Stimulated activated CD4-positive, alpha-beta T cell treated with anti-CD3 and anti-CD28 coated beads, Interleukin-12 subunit alpha, Interleukin-12 subunit beta, amount 100 ng/mL, for 24 hours (primary cell): ENCODE data around the gene SPDYE1.
A peak's percentile ranks its signal among the peaks of the same experiment; 100 is the strongest.
"Not testable (repeated sequence)": the region's sequence is repeated elsewhere in the genome, so short reads cannot be mapped to it uniquely, and the experiment has no call there.

Experiments
- DNase-seq, 2 experiments: peaks; one replicate each; pipeline ENCODE4 v3.0.0-alpha.2; 2020; ENCODE audit warnings: low read depth in 2 of 2

SPDYE1 gene

GRCh38 chr7:43992896-43993295, 4.8 kb upstream of the SPDYE1 start:
- not testable (repeated sequence) for DNase-seq

DNA sequence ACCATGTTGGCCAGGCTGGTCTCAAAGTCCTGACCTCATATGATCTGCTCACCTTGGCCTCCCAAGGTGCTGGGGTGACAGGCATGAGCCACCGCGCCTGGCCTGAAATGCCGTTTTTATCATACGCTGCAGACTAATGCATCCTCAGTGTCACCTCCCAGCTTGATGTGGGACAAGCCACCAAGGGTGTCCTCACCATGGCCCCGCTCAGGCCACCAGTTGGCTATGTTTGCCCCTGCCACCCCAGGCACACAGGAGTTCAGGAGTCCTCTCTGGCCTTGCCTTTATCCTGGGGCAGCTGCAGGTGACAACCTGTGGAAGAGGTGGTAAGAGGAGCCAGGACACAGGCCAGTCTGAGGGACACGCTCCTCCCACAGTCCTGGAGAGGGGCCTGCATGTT, 3.0 kb upstream of the SPDYE1 start:
- DNase-seq: not testable (repeated sequence)

- DNase-seq: not testable (repeated sequence)
These were observed 14.4 kb downstream of the SPDYE1 start for GRCh38 chr7:44012081-44012480.

DNA sequence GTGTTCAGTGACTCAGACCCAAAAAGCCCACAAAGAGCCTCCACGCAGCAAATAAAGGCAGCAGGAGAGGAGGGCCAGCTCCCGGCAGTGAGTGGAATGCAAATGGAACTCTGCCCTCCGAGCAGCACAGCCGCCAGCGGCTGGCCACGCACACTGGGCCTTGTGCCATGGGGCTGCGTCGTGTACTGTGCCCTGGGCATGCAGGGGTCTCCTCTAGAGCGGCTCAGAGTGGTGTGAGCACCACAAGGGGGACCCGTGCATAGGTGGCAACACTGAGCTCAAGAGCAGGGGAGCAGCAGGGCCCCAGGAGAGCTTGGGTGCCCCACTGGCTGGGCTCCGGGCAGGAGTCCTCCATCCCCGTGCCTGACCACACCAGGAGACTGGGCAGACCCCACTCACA, 17.4 kb downstream of the SPDYE1 start:
- DNase-seq: not testable (repeated sequence)

DNA sequence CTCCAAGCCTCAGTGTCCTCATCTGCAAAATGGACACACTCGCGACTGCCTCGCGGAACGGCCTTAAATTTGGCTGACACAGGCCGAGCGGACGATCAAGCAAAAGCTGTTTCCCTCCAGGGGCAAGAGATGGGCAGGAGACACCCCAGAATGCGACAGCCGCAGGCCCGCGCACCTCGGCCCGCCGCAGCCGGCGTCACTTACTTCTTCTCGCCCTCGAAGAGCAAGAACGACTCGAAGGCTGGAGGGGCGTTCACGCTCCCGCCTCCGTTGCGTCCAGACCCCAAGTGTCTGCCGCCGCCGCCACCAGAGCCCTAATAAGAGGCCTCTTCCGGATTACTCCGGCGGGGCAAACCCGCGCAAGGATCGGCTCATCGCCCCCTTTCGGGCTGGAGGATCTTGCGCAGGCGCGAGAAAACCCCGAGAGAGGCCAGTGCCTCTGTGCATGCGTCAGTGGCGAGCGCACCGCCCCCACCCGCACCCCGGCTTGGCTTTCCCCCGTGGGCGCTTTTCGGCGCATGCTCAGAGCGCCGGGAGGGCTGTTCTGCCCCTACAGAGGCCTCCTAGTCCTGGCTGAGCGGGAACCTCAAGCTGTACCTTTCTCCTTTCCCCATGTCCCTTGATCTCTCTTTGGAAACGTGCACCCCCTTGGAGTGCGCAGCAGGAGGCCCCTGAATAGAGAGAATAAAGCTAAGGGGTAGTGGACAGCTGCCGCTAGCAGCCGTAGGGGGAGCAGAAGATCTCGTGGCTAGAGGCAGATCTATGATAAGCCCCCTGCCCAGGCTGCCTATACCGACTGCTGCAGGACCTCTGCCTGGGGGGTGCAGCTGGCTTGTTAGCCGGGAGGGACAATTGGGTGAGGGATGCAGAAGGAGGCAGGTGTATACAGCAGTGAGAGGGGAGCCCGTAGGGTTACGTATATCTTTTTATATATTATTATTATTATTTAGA, 21.4 kb downstream of the SPDYE1 start:
- peak; percentile 98 to 99 for DNase-seq

DNA sequence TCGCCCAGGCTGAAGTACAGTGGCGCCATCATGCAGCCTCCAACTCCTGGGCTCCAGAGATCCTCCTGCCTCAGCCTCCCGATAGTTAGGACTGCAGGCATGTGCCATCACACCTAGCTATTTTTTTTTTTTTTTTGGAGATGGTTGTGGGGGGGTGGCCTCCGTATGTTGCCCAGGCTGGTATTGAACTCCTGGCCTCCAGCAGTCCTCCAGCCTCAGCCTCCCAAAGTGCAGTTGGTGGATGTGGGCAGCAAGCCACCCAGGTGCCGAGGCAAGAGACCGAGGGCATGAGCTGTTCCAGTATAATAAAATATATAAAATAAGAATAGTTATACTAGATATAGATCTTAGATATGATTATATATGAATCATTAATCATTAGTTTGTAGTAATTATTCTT, 22.1 kb downstream of the SPDYE1 start:
- DNase-seq: not testable (repeated sequence)

GRCh38 chr7:44022069-44022468, 24.4 kb downstream of the SPDYE1 start:
- DNase-seq: not testable (repeated sequence)

DNA sequence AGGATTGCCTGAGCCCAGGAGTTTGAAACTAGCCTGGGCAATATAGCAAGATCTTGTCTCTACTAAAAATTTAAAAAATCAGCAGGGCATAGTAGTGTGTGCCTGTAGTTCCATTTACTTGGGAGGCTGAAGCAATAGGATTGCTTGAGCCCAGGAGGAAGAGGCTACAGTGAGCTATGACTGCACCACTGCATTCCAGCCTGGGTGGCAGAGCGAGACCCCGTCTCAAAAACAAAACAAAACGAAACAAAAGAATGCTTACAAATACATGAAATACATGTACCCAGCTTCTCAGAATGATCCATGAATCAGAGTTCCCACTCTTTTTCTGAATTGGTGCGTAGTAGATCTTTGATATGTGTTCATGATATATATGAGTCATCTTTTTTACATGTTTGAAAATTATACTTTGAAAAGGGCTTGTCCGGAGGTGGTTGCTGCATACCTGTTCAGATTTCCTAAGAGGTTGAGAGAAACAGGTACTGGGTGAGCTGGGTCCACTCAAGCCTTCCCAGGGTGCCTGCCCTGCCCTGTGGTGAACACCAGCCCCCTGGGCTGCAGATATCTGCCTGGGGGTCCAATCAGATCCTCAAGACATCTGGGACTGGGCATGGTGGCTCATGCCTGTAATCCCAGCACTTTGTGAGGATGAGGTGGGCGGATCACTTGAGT, 25.2 kb downstream of the SPDYE1 start:
- DNase-seq: not testable (repeated sequence)

DNA sequence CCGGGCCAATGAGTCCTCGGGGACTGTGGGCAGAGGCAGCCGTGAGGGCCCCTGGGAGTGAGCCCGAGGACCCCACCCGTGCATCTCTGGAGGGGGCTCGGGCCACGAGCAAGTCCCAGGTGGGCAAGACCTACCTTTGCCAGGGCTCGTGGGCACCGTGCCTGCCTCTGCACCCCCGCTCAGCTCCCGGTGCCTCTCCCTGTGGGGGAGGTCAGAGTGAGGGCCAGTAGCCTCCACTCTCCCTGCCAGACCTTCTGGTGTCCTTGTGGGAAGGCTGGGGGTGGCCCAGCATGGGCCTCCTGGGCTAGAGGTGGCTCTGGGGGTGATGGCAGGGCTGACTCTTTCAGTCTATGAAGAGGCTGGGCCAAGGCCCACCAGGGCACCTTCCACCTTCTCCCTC, 31.7 kb downstream of the SPDYE1 start:
- not testable (repeated sequence) for DNase-seq

DNA sequence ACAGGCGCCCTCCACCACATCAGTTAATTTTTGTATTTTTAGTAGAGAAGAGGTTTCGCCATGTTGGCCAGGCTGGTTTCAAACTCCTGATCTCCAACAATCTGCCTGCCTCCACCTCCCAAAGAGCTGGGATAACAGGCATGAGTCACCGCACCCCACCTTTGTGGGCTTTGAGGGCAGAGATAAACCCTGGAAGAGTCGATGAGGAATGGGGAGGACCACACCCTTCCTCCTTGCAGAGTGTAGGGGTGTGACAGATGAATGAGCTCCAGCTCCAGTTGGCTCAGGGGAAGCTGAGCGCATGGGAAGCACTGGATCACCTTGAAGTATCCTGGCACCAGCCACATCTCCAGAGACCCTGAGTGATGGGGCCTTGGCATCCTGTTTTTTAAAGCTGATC, 32.3 kb downstream of the SPDYE1 start:
- DNase-seq: not testable (repeated sequence)

DNA sequence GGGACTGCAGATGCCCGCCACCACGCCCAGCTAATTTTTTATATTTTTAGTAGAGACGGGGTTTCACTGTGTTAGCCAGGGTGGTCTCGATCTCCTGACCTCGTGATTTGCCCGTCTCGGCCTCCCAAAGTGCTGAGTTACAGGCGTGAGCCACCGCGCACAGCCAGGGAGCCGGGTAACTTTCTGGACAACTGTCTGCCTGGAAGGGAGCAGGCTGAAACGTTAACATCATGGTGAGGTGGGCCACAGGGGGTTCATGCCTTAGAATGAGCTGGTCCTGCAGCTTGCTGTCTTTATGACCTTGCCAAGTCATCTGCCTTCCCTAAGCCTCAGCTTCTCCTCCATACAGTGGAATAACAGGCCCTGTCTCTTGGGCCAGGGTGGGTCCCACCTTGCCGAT, 33.6 kb downstream of the SPDYE1 start:
- DNase-seq: not testable (repeated sequence)

DNA sequence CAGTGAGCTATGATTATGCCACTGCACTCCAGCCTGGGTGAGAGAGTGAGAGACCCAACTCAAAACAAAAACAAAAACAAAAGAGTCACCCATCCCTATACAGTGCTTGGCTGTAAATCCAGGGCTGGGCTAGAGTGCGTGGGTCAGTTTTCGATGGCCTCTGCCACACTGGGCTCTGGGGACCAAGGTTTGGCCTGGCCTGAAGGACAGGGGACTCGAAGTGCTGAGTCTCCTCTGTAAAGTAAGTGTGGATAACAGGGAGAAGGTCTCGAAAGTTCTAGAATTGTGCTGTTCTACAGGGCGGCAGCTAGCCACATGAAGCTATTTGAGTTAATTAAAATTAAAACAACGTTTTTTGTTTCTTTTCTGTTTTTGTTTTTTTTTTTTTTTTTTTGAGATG, 34.3 kb downstream of the SPDYE1 start:
- not testable (repeated sequence) for DNase-seq

DNA sequence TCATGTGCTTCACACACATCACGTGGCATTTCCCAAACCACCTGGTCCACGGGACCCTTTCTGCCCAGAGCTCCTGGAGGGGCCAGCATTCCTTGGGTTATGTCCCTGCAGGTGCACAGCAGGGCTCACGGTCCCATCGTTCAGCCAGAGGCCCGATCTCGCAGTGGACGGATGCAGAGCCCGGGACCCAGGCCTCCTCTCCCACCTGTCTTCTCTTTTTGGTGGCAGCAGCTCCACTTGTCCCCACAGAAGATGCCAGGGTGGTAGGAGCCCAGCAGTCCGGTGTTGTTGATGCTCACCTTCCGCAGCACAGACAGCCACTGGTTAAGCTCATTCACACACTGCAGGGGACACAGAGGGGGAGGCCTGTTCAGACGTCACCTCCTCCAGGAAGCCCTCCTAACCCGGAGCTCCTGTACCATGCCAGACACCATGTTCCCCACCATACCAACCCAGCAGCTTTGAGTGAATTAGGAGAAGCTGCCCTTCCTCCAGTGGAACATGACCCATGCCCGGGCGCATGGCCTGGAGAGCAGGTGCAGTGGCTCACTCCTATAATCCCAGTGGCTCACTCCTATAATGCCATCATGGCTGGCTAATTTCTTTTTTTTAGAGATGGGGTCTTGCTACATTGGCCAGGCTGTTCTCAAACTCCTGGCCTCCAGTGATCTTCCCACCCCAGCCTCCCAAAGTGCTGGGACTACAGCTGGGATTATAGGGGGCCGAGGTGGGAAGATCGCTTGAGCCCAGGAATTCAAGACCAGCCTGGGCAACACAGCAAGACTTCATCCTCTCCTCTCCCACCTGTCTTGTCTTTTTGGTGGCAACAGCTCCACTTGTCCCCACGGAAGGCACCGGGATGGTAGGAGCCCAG, 36.5 kb downstream of the SPDYE1 start:
- not testable (repeated sequence) for DNase-seq

GRCh38 chr7:44036364-44036763, 38.7 kb downstream of the SPDYE1 start:
- DNase-seq: not testable (repeated sequence)

DNA sequence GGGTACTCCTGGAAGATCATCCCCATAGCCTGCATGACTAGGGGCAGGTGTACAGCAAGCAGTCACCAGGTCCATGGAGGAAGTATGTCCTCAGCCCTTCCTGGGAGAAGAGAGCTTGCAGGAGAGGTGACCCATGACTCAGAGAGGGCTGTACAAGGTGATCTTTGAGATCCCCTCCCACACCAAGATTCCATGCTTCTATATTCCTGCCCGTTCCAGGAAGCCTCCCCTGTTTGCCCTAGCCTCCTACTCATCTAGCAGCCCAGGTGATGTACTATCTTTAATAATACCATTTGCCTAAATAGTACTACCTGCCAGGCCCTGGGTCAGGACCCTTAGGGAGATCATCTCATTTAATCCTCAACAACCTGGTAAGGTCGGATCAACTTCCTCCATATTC, 40.3 kb downstream of the SPDYE1 start:
- not testable (repeated sequence) for DNase-seq

DNA sequence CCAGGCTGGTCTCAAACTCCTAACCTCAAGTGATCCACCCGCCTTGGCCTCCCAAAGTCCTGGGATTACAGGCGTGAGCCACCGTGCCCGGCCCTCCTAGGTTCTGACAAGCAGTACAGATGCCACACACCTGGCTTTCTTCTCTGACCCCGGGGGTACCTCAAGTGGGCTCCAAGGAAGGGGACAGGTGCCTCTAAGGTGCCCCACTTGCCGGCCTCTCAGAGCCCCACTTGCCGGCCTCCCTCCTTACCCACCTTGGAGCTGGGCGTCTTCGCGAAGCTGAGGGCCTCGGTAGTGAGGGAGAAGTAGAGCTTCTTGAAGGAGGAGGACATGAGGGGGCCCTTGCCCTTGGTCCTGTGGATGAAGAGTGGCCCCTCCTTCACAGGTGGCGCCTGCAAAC, 40.9 kb downstream of the SPDYE1 start:
- DNase-seq: not testable (repeated sequence)

DNA sequence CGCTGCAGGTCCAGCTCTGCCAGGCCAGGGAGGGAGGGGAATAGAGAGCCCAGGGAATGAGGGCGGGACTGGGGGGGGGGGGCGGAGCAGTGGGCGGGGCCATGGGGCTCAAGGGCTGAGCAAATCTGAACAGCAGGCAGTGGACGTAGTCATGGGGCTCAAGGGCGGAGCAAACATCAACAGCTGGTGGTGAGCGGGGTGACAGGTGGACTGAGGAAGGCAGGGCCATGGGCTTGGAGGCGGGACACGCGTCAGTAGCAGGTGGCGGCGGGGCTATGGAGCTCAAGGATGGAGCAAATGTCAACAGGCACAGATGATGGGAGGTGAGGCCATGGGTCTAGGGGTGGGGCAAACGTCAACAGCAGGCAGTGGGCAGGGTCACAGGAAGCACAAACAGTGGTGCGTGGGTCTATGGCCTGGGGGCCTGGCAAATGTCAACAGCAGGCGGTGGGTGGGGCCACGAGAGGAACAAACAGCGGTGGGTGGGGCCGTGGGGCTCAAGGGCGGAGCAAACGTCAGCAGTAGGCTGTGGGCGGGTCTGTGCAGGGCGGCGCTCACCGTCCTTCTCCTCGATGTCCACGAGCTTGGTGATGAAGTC, 41.4 kb downstream of the SPDYE1 start:
- peak in 1 of 2 experiments; percentile 73 for DNase-seq

GRCh38 chr7:44039800-44040492, 42.2 kb downstream of the SPDYE1 start:
- DNase-seq: not testable (repeated sequence)

- peak; percentile 29 to 35 for DNase-seq
These were observed 42.8 kb downstream of the SPDYE1 start for GRCh38 chr7:44040493-44040891.

- no peak for DNase-seq
These were observed 44.5 kb downstream of the SPDYE1 start for GRCh38 chr7:44042221-44042620.

GRCh38 chr7:44043902-44044301, 46.2 kb downstream of the SPDYE1 start:
- DNase-seq: no peak
